RWPE2 (cell line): Measurements from ENCODE around the gene POPDC2.

ENCODE experiments used
- ATAC-seq: fragments of 200-7000 bp; cut with Tn5 transposase; 3 replicates; pipeline ENCODE4 v1.9.1; 2021; ENCODE audit warnings: low read depth
- DNase-seq: peaks from one replicate; pipeline ENCODE4 v3.0.0-alpha.2; 2020; ENCODE audit warnings: low spot score
- H3K27ac ChIP-seq: fragments of 450-650 bp; 2 replicates; pipeline ENCODE4 v1.5.1; 2017; ENCODE audit warnings: mild to moderate bottlenecking; ENCODE audit not compliant: poor library complexity, severe bottlenecking
- H3K27me3 ChIP-seq: fragments of 250-450 bp; sonication (Bioruptor Pico); 2 replicates; pipeline ENCODE4 v1.5.1; 2021; ENCODE audit warnings: mild to moderate bottlenecking, moderate library complexity; ENCODE audit not compliant: insufficient read depth, poor library complexity, severe bottlenecking
- H3K36me3 ChIP-seq: fragments of 250-450 bp; sonication (Bioruptor Pico); 2 replicates; pipeline ENCODE4 v1.5.1; 2020; ENCODE audit warnings: low read depth, mild to moderate bottlenecking, moderate library complexity
- H3K4me1 ChIP-seq: fragments of 250-450 bp; sonication (Bioruptor Pico); 2 replicates; pipeline ENCODE4 v1.5.1; 2021; ENCODE audit warnings: mild to moderate bottlenecking, moderate library complexity; ENCODE audit not compliant: insufficient read depth, poor library complexity, severe bottlenecking
- H3K4me3 ChIP-seq: fragments of 250-450 bp; sonication (Bioruptor Pico); 2 replicates; pipeline ENCODE4 v1.5.1; 2021; ENCODE audit warnings: mild to moderate bottlenecking, moderate library complexity; ENCODE audit not compliant: severe bottlenecking
- H3K9me3 ChIP-seq: fragments of 250-450 bp; sonication (Bioruptor Pico); 2 replicates; pipeline ENCODE4 v1.5.1; 2021; ENCODE audit warnings: mild to moderate bottlenecking, moderate library complexity; ENCODE audit not compliant: severe bottlenecking
- CTCF ChIP-seq: fragments of 450-650 bp; IDR thresholded peaks from one replicate; pipeline ENCODE4 v1.5.1; 2017; ENCODE audit warnings: mild to moderate bottlenecking, moderate library complexity; ENCODE audit not compliant: poor library complexity, severe bottlenecking

The POPDC2 gene

GRCh38 chr3:119639494-119640350, 20.7 kb downstream of the POPDC2 start:
- Histone ChIP-seq H3K4me3 (no peak overlapping the region), H3K36me3 (no peaks in the 10 kb centered on the region), H3K27ac (peak overlapping the region; percentile 53), H3K27me3 (no peaks in the 10 kb centered on the region), H3K9me3 (no peaks in the 10 kb centered on the region), H3K4me1 (peaks cover 30% of the 10 kb centered on the region)
- ATAC-seq (no peak), DNase-seq (no peak)
- no peak for TF ChIP-seq CTCF

- no peak overlapping the region for H3K4me3 ChIP-seq
- peak overlapping the region; percentile 53 for H3K27ac ChIP-seq
- no peak for TF ChIP-seq CTCF
- no peaks in the 10 kb centered on the region for H3K9me3 ChIP-seq
- H3K27me3 ChIP-seq: no peaks in the 10 kb centered on the region
- ATAC-seq (peak; percentile 77), DNase-seq (no peak)
- H3K36me3 ChIP-seq: no peaks in the 10 kb centered on the region
- H3K4me1 ChIP-seq: peaks cover 20% of the 10 kb centered on the region
These were observed 22.5 kb downstream of the POPDC2 start for GRCh38 chr3:119637679-119638477.

- ATAC-seq (no peak), DNase-seq (no peak)
- no peak for TF ChIP-seq CTCF
- H3K36me3 ChIP-seq: no peaks in the 10 kb centered on the region
- H3K4me1 ChIP-seq: peaks cover 19% of the 10 kb centered on the region
- H3K9me3 ChIP-seq: no peaks in the 10 kb centered on the region
- no peak overlapping the region for H3K27ac ChIP-seq
- H3K4me3 ChIP-seq: no peak overlapping the region
- H3K27me3 ChIP-seq: no peaks in the 10 kb centered on the region
These were observed 23.3 kb downstream of the POPDC2 start for GRCh38 chr3:119636891-119637611.

- ATAC-seq (no peak), DNase-seq (no peak)
- H3K36me3 ChIP-seq: no peaks in the 10 kb centered on the region
- H3K4me3 ChIP-seq: no peak overlapping the region
- H3K27me3 ChIP-seq: no peaks in the 10 kb centered on the region
- peaks cover 19% of the 10 kb centered on the region for H3K4me1 ChIP-seq
- no peaks in the 10 kb centered on the region for H3K9me3 ChIP-seq
- no peak overlapping the region for H3K27ac ChIP-seq
- no peak for TF ChIP-seq CTCF
These were observed 24.1 kb downstream of the POPDC2 start for GRCh38 chr3:119636249-119636648.
